ENCODE data around the gene SCD. TPM values are rescaled to one million over a fixed set of nuclear protein-coding genes. Genes with fewer than 3 reads are reported as not detected.
"Not testable (repeated sequence)": the region's sequence is repeated elsewhere in the genome, so short reads cannot be mapped to it uniquely, and the experiment has no call there.

Gene SCD
- total RNA-seq, 2 experiments from 2014 or later: 239 to 240 TPM

DNA sequence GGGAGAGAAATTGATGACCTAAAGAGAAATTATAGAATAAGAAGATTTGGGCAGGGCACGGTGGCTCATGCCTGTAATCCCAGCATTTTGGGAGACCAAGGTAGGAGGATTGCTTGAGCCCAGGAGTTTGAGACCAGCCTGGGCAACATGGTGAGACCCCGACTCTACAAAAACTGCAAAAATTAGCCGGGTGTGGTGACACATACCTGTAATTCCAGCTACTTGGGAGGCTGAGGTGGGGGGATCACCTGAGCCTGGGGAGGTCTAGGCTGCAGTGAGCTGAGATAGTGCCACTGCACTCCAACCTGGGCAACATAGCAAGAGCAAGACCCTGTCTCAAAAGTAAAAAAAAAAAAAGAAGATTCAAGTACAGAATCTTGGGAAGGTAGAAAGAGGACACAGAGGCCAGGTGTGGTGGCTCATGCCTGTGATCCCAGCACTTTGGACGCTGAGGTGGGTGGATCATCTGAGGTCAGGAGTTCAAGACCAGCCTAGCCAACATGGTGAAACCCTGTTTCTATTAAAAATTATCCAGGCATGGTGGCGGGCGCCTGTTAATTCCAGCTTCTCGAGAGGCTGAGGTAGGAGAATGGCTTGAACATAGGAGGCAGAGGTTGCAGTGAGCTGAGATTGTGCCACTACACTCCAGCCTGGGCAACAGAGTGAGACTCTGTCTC lies 27.8 kb downstream of the SCD start:
- not testable (repeated sequence) for H3K9me3 Mint-ChIP-seq (ENCODE audit: insufficient read depth); DNase-seq; ATAC-seq; H3K27me3 Mint-ChIP-seq (ENCODE audit: low read depth); H3K27ac Mint-ChIP-seq; H3K4me3 Mint-ChIP-seq; H3K36me3 Mint-ChIP-seq (ENCODE audit: low read depth)
- H3K4me1 Mint-ChIP-seq (ENCODE audit: low read depth): peaks cover 43% of the 10 kb centered on the region
- ChIA-PET POLR2A (interaction anchor here (1.8 to 2.4 kb wide), 2 partner anchors 27 to 31 kb away, joined by 8 to 34 read pairs; partner anchors contain the start of gene SCD), CTCF (interaction anchor here (1.8 to 2.0 kb wide), 3 partner anchors 134 to 161 kb away, joined by 4 to 14 read pairs (median 11); partner anchors contain the start of gene HIF1AN)

GRCh38 chr10:100376656-100377055 lies 29.6 kb downstream of the SCD start:
- DNase-seq; CTCF ChIA-PET; H3K27ac Mint-ChIP-seq; H3K9me3 Mint-ChIP-seq (ENCODE audit: insufficient read depth); H3K27me3 Mint-ChIP-seq (ENCODE audit: low read depth); ATAC-seq; H3K36me3 Mint-ChIP-seq (ENCODE audit: low read depth); H3K4me3 Mint-ChIP-seq; POLR2A ChIA-PET: not testable (repeated sequence)
- H3K4me1 Mint-ChIP-seq (ENCODE audit: low read depth): peaks cover 25% of the 10 kb centered on the region

DNA sequence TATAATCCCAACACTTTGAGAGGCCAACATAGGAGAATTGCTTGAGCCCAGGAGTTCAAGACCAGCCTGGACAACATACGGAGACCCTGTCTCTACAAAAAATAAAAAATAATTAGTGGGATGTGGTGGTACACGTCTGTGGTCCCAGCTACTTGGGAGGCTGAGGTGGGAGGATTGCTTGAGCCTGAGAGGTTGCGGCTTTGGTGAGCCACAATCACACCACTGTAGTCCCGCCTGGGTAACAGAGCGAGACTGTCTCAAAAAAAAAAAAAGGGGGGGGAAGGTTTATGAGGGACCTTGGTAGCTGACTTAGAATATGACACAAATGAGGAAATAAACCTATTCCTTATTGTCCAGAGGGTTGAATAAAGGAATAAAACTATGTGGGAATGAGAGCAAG lies 30.8 kb downstream of the SCD start:
- Mint-ChIP-seq H3K36me3 (ENCODE audit: low read depth) (peaks cover 15% of the 10 kb centered on the region), H3K27me3 (ENCODE audit: low read depth) (no peaks in the 10 kb centered on the region), H3K4me1 (ENCODE audit: low read depth) (peaks cover 25% of the 10 kb centered on the region), H3K4me3 (no peak overlapping the region), H3K9me3 (ENCODE audit: insufficient read depth) (no peaks in the 10 kb centered on the region), H3K27ac (no peak overlapping the region)
- POLR2A ChIA-PET: interaction anchor here (1.2 kb wide), 1 partner anchor 132 kb away, joined by 3 read pairs; no protein-coding TSS in a partner anchor
- CTCF ChIA-PET: interaction anchor here (1.1 to 1.8 kb wide), 6 partner anchors 36 to 141 kb away, joined by 3 to 12 read pairs (median 7); no protein-coding TSS in a partner anchor
- peak; percentile 62 for DNase-seq
- ATAC-seq: no peak

GRCh38 chr10:100380400-100380799 lies 33.4 kb downstream of the SCD start:
- Mint-ChIP-seq H3K36me3 (ENCODE audit: low read depth) (peaks cover 27% of the 10 kb centered on the region), H3K27ac (no peak overlapping the region)
- CTCF ChIA-PET: interaction anchor here (0.9 to 1.0 kb wide), 2 partner anchors 34 to 53 kb away, joined by 3 read pairs; partner anchors contain the start of gene SCD

GRCh38 chr10:100382553-100382952 lies 35.5 kb downstream of the SCD start:
- Mint-ChIP-seq H3K9me3 (ENCODE audit: insufficient read depth) (no peaks in the 10 kb centered on the region), H3K4me3 (no peak overlapping the region), H3K27me3 (ENCODE audit: low read depth) (no peaks in the 10 kb centered on the region), H3K36me3 (ENCODE audit: low read depth) (peaks cover 36% of the 10 kb centered on the region), H3K27ac (no peak overlapping the region), H3K4me1 (ENCODE audit: low read depth) (peaks cover 10% of the 10 kb centered on the region)
- no peak for ATAC-seq
- ChIA-PET CTCF (no interaction called here), POLR2A (no interaction called here)
- DNase-seq: no peak

More at GRCh38 chr10:100380400-100380799, 33.4 kb downstream of the SCD start:
- Mint-ChIP-seq H3K4me1 (ENCODE audit: low read depth) (peaks cover 19% of the 10 kb centered on the region), H3K4me3 (no peak overlapping the region), H3K9me3 (ENCODE audit: insufficient read depth) (no peaks in the 10 kb centered on the region), H3K27me3 (ENCODE audit: low read depth) (no peaks in the 10 kb centered on the region)
- DNase-seq: no peak
- POLR2A ChIA-PET: no interaction called here
- no peak for ATAC-seq

DNA sequence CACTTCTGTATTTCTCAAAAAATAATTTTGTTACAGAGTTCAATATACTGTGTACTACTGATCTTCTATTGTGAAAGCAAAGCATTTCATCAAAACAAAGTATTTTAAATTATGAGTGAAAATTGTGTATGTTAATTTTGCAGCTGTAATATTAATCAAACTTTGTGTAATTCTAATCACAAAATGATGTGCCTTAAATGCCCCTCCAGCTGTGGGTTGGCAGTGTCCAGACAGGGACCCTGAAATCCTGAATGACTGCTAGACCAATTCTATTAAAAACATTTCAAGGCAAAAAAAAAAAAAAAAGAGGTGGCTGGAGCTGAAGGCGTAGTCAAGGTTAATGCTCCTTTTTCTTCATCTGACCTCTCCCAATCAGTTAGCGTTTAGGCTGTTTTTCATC lies 36.2 kb downstream of the SCD start:
- POLR2A ChIA-PET: no interaction called here
- Mint-ChIP-seq H3K4me3 (no peak overlapping the region), H3K36me3 (ENCODE audit: low read depth) (peaks cover 41% of the 10 kb centered on the region), H3K9me3 (ENCODE audit: insufficient read depth) (no peaks in the 10 kb centered on the region), H3K27me3 (ENCODE audit: low read depth) (no peaks in the 10 kb centered on the region), H3K27ac (no peak overlapping the region), H3K4me1 (ENCODE audit: low read depth) (peaks cover 3% of the 10 kb centered on the region)
- no peak for DNase-seq
- no peak for ATAC-seq
- CTCF ChIA-PET: no interaction called here

GRCh38 chr10:100391163-100392002 lies 44.4 kb downstream of the SCD start:
- no peak overlapping the region for H3K27ac Mint-ChIP-seq
- DNase-seq: no peak
- no peaks in the 10 kb centered on the region for H3K9me3 Mint-ChIP-seq (ENCODE audit: insufficient read depth)
- POLR2A ChIA-PET: interaction anchor here (0.6 kb wide), 1 partner anchor 21 kb away, joined by 3 read pairs; no protein-coding TSS in a partner anchor
- no peaks in the 10 kb centered on the region for H3K27me3 Mint-ChIP-seq (ENCODE audit: low read depth)
- H3K36me3 Mint-ChIP-seq (ENCODE audit: low read depth): peaks cover 8% of the 10 kb centered on the region
- H3K4me1 Mint-ChIP-seq (ENCODE audit: low read depth): peaks cover 7% of the 10 kb centered on the region
- no peak overlapping the region for H3K4me3 Mint-ChIP-seq
- no peak for ATAC-seq
- CTCF ChIA-PET: no interaction called here

DNA sequence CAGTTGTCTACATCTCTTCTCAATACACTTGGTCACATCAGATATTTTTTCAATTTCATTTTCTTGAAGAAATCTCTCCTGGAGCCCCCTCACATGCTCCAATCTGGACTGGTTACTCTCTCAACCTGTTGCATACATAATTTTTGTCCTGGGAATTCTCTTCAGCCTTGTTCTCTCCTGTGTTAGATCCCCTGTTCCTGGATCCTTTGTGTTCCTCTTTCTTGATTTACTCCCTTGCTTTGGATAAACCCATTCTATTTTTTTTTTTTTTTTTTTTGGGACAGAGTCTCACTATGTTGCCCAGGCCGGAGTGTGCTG lies 45.6 kb downstream of the SCD start:
- ATAC-seq (no peak), DNase-seq (no peak)
- H3K27ac Mint-ChIP-seq: no peak overlapping the region
- peaks cover 5% of the 10 kb centered on the region for H3K36me3 Mint-ChIP-seq (ENCODE audit: low read depth)
- ChIA-PET POLR2A (no interaction called here), CTCF (no interaction called here)
- no peak overlapping the region for H3K4me3 Mint-ChIP-seq
- H3K9me3 Mint-ChIP-seq (ENCODE audit: insufficient read depth): no peaks in the 10 kb centered on the region
- peaks cover 7% of the 10 kb centered on the region for H3K4me1 Mint-ChIP-seq (ENCODE audit: low read depth)
- no peaks in the 10 kb centered on the region for H3K27me3 Mint-ChIP-seq (ENCODE audit: low read depth)

GRCh38 chr10:100395626-100396025 lies 48.6 kb downstream of the SCD start:
- H3K9me3 Mint-ChIP-seq (ENCODE audit: insufficient read depth): no peaks in the 10 kb centered on the region
- ChIA-PET POLR2A (no interaction called here), CTCF (interaction anchor here (1.1 kb wide), 1 partner anchor 44 kb away, joined by 3 read pairs; no protein-coding TSS in a partner anchor)
- H3K4me3 Mint-ChIP-seq: no peak overlapping the region
- H3K27me3 Mint-ChIP-seq (ENCODE audit: low read depth): no peaks in the 10 kb centered on the region
- H3K27ac Mint-ChIP-seq: no peak overlapping the region
- H3K36me3 Mint-ChIP-seq (ENCODE audit: low read depth): no peaks in the 10 kb centered on the region
- ATAC-seq (no peak), DNase-seq (no peak)
- peaks cover 4% of the 10 kb centered on the region for H3K4me1 Mint-ChIP-seq (ENCODE audit: low read depth)

- H3K27ac Mint-ChIP-seq: no peak overlapping the region
- DNase-seq (no peak), ATAC-seq (no peak)
- H3K27me3 Mint-ChIP-seq (ENCODE audit: low read depth): no peaks in the 10 kb centered on the region
- no peaks in the 10 kb centered on the region for H3K9me3 Mint-ChIP-seq (ENCODE audit: insufficient read depth)
- POLR2A ChIA-PET: no interaction called here
- CTCF ChIA-PET: no interaction called here
- H3K36me3 Mint-ChIP-seq (ENCODE audit: low read depth): no peaks in the 10 kb centered on the region
- no peak overlapping the region for H3K4me3 Mint-ChIP-seq
- peaks cover 4% of the 10 kb centered on the region for H3K4me1 Mint-ChIP-seq (ENCODE audit: low read depth)
Measured at GRCh38 chr10:100396605-100397004, 49.6 kb downstream of the SCD start.

GRCh38 chr10:100401631-100402328 lies 54.7 kb downstream of the SCD start:
- POLR2A ChIA-PET: no interaction called here

More at GRCh38 chr10:100401631-100402328, 54.7 kb downstream of the SCD start:
- DNase-seq (no peak), ATAC-seq (no peak)
- Mint-ChIP-seq H3K4me1 (ENCODE audit: low read depth) (no peaks in the 10 kb centered on the region), H3K27me3 (ENCODE audit: low read depth) (no peaks in the 10 kb centered on the region), H3K9me3 (ENCODE audit: insufficient read depth) (no peaks in the 10 kb centered on the region), H3K27ac (no peak overlapping the region), H3K36me3 (ENCODE audit: low read depth) (no peaks in the 10 kb centered on the region), H3K4me3 (no peak overlapping the region)
- CTCF ChIA-PET: interaction anchor here (0.9 kb wide), 1 partner anchor 81 kb away, joined by 3 read pairs; no protein-coding TSS in a partner anchor

Measured in activated CD8-positive, alpha-beta T cell treated with anti-CD3 and anti-CD28 coated beads, Interleukin-2, amount 10 ng/mL, durations not matched to agents 7 days and 5 days (primary cell).